Measurements from ENCODE around the gene DNAAF1.
A peak's percentile ranks its signal among the peaks of the same experiment; 100 is the strongest.

GRCh38 chr16:84144859-84145639 lies at the start of gene DNAAF1, which contains the start of gene HSDL1:
- TF ChIP-seq CTCF (IDR thresholded peaks at IDR 0.05) (no peak), POLR2A (IDR thresholded peaks at IDR 0.05) (peak in 1 of 2 donors; percentile 27)
